ENCODE data around the gene TMEM163.

The TMEM163 gene

GRCh38 chr2:134470561-134471168, 248.1 kb downstream of the TMEM163 start:
- no peak for DNase-seq

GRCh38 chr2:134469516-134470115, 249.2 kb downstream of the TMEM163 start:
- peak in 1 of 6 experiments; percentile 1 for DNase-seq

- DNase-seq, result no peak
These were observed 250.0 kb downstream of the TMEM163 start for GRCh38 chr2:134468776-134469175.

- no peak for DNase-seq
These were observed 250.6 kb downstream of the TMEM163 start for GRCh38 chr2:134468164-134468563.

DNA sequence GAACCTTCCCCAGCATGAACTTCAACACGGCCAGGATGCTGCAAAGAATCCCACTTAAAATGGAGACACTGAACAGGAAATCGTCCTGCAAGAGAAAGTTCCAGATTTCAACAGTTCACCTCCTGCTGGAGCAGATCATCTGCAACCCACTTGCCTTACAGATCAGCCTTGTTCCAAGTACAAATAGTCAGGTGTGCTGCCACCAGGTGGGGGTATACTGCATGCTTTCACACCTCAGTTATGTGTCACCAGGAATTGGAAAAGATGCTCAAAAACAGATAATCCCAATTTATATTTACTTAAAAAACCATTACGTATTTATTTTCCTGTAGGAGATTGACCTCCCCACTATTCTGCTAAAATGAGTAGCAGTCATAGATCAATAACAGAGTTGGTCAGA, 252.7 kb downstream of the TMEM163 start:
- peak in 4 of 6 experiments; percentile 4 to 15 (median 11) for DNase-seq

GRCh38 chr2:134465228-134466105, 253.3 kb downstream of the TMEM163 start:
- DNase-seq, result no peak

GRCh38 chr2:134463699-134464022, 255.1 kb downstream of the TMEM163 start:
- DNase-seq, result no peak

DNA sequence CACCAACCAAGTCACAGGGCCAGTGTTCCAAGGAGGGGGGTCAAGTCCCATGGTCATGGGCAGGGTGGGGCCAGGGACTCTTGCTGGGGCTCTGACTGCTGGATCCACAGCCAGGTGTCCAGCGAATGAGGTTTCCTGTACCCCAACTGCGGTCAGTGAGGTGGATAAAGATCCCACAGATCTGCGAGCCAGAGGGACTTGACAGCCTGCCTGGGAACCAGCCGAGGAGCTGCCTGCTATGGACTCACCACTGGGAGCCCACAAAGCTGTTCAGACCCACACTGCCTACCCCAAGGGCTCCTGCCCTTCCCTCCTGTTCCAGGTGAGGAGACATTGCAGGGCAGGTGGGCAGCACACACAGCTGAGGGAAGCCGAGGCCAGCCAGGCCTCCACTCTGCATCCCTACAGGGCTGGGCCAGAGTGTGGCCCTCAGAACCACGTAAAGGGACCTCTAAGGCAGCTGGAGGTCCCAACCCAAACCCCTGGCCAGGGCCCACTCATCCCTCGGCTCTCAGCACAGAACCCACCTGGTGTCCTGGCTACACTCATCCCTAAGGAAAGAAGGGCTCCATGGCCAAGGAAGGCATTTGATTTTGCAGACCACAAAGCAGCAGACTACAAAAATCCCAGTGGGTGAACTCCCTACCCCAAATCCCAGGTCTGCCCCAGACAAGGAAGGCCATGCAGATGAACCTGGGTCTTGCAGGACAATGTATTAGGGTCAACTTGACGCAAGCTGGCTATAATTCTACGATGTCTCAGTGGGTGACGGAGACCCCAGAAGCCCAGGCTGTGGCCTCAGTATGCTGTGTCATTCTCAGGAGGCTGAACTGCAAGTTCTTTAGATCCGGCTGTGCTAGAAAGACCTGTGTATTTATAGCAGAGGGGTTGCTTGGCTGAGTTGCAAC, 255.8 kb downstream of the TMEM163 start:
- no peak for DNase-seq

- DNase-seq, result no peak
These were observed 256.5 kb downstream of the TMEM163 start for GRCh38 chr2:134462275-134462674.

DNA sequence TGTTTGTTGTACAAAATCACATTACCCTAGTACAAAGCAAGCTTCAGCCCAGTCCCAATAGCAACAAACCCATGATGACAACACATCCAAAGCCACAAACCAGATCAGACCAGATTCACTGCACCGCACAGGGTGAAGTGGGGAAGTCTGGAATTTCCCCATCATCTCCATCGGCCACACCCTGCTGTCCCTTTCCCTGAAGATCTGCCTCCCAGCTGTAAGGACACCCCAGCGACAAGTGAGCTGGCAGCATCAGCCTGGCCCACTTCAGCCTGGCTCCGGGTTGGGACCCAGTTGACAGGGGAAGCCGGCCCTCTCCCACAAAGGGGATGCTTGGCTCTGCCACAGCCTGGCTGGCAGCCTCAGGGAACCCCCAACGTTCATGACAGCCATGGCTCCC, 257.3 kb downstream of the TMEM163 start:
- DNase-seq, result no peak

DNA sequence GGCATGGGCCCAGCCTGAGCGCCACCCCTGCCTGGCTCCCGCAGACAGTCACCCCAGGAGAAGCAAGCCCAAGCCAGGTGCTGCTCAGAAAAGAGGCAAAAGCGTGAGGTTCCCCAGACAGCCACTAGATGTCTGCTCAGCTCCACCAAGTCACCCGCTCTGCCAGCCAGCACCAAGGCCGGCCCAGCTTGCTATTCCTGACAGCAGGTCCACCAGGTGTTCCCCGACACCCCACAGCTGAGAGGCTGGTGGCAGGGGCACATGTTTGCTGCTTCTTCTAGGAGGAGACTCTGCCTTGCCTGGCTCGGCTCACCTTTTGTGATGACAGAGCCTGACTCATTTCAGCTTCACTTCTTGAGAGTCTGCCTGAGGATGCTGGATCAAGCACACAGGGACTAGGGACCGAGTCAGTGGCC, 258.2 kb downstream of the TMEM163 start:
- DNase-seq, result peak in 3 of 6 experiments; percentile 13 to 28 (median 23)

DNA sequence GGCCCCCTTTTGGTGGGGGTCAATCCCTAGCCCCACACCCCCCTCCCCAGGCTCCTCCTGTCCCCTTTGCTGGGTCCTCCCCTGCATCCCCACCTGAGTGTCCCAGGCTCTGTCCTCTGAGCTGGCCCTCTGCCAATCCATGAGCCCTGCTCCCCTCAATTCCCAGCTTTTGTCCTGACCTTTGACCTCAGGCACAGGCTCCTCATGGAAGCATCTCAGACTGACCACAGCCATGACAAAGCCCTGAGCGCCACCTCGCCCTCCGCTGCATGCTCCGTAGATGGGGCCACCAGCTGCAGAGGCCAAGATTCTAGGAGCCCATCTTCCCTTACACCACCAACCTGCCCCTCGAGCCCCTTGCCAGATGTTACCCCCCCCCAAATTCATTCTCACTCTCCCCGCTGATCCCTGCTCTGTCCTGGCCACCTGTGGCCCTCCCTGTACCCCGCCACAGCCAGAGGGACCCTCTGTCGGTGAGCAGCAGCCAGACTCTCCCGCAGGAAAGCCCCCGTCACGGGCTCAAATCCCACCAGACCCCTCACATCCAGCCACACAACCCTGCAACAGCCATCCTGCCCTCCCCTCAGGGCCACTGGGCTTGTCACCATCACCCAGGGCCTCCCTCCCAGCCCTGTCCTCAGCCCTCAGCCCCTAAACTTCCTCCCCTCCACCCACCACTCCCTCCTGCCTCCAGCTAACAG, 258.9 kb downstream of the TMEM163 start:
- no peak for DNase-seq

GRCh38 chr2:134458950-134459349, 259.9 kb downstream of the TMEM163 start:
- DNase-seq, result no peak

DNA sequence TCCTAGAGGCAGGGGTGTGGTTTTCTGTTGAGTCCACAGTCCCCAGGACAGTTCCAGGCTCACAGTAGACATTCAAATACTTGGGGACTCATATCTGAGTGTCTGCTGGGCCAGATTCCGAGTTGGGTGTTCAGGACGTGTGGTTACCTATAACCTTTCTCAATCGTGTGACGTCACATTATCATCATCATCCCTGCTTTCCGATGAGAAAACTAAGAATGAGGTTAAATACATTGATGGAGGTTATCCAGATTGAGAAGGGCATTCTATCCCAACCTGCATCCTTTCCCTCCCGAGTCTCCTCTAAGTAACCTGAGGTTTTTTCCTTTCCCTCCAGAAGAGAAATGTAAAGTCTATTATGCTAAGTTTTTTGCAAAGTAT, 260.3 kb downstream of the TMEM163 start:
- DNase-seq, result no peak

GRCh38 chr2:134457765-134458472, 260.9 kb downstream of the TMEM163 start:
- no peak for DNase-seq

DNA sequence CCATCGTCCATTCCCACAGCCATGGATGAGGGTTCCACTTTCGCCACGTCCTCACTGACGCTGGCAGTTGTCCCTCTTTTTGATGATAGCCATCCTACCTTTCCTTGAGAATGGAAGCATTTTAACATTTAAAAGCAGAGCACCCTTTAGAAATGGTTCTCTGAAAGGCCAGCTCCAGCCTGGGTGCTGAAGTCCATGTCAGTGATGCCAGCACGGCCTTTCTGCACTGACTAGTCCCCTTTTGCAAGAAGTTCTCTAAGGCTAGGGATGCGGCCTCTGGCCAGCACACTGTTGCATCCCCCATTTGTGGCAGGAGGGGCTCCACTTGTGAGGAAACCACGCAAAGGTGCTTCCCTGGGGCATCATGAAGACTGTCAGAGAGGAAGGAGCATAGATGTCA, 261.4 kb downstream of the TMEM163 start:
- no peak for DNase-seq

GRCh38 chr2:134455426-134455825, 263.4 kb downstream of the TMEM163 start:
- no peak for DNase-seq

GRCh38 chr2:134454931-134455330, 263.9 kb downstream of the TMEM163 start:
- DNase-seq, result no peak

- DNase-seq, result no peak
These were observed 264.4 kb downstream of the TMEM163 start for GRCh38 chr2:134454426-134454825.

- DNase-seq, result no peak
These were observed 264.8 kb downstream of the TMEM163 start for GRCh38 chr2:134453973-134454372.

GRCh38 chr2:134453476-134453875, 265.3 kb downstream of the TMEM163 start:
- DNase-seq, result no peak

Data from stimulated activated naive CD4-positive, alpha-beta T cell (primary cell).